GM21381 (cell line): Measurements from ENCODE around the gene UGT1A8.

Source experiments
- ATAC-seq: cut with Tn5 transposase; IDR thresholded peaks from one replicate; pipeline ENCODE4 v1.9.1; 2021; ENCODE audit warnings: mild to moderate bottlenecking, moderate library complexity; ENCODE audit not compliant: unreplicated experiment

UGT1A8 gene

GRCh38 chr2:233758141-233758540 is 140.7 kb downstream of the UGT1A8 start:
- ATAC-seq: no peak

GRCh38 chr2:233758849-233759248 is 141.4 kb downstream of the UGT1A8 start:
- ATAC-seq: no peak

GRCh38 chr2:233760043-233760442 is 142.6 kb downstream of the UGT1A8 start, which contains the start of gene UGT1A1:
UGT1A1 (plus strand) TSS chr2:233760270; CDS start chr2:233760288, 18 bp downstream.
- ATAC-seq: no peak

- ATAC-seq: no peak
Measured at GRCh38 chr2:233761040-233761769, 143.8 kb downstream of the UGT1A8 start.

- ATAC-seq: no peak
Measured at GRCh38 chr2:233764264-233764663, 146.8 kb downstream of the UGT1A8 start.

- no peak for ATAC-seq
Measured at GRCh38 chr2:233764761-233765160, 147.3 kb downstream of the UGT1A8 start.

- no peak for ATAC-seq
Measured at GRCh38 chr2:233766416-233766815, 149.0 kb downstream of the UGT1A8 start.

GRCh38 chr2:233768076-233768475 is 150.6 kb downstream of the UGT1A8 start:
- no peak for ATAC-seq

- no peak for ATAC-seq
Measured at GRCh38 chr2:233769260-233769659, 151.8 kb downstream of the UGT1A8 start.

GRCh38 chr2:233772153-233772552 is 154.7 kb downstream of the UGT1A8 start:
- no peak for ATAC-seq

GRCh38 chr2:233772583-233772982 is 155.2 kb downstream of the UGT1A8 start:
- no peak for ATAC-seq

- no peak for ATAC-seq
Measured at GRCh38 chr2:233773854-233774253, 156.4 kb downstream of the UGT1A8 start.

GRCh38 chr2:233775414-233775813 is 158.0 kb downstream of the UGT1A8 start:
- no peak for ATAC-seq

- no peak for ATAC-seq
Measured at GRCh38 chr2:233778030-233778429, 160.6 kb downstream of the UGT1A8 start, which contains the start of gene MROH2A. MROH2A (plus strand) TSS chr2:233778330; CDS start chr2:233779359, 1,029 bp downstream.

- ATAC-seq: no peak
Measured at GRCh38 chr2:233779722-233780121, 162.3 kb downstream of the UGT1A8 start.

GRCh38 chr2:233780771-233781170 is 163.3 kb downstream of the UGT1A8 start:
- no peak for ATAC-seq

- ATAC-seq: no peak
Measured at GRCh38 chr2:233789554-233789953, 172.1 kb downstream of the UGT1A8 start.

- no peak for ATAC-seq
Measured at GRCh38 chr2:233791151-233791882, 173.9 kb downstream of the UGT1A8 start.

GRCh38 chr2:233791883-233792329 is 174.5 kb downstream of the UGT1A8 start:
- no peak for ATAC-seq

GRCh38 chr2:233792720-233793119 is 175.3 kb downstream of the UGT1A8 start:
- no peak for ATAC-seq

- no peak for ATAC-seq
Measured at GRCh38 chr2:233793465-233794127, 176.2 kb downstream of the UGT1A8 start.
